ENCODE measurements around the gene MYPN.

- TF ChIP-seq MAX (IDR thresholded peaks at IDR 0.05; ENCODE audit: low read depth, low read length) (no peak), CTCF (IDR thresholded peaks at IDR 0.05; ENCODE audit: low read depth, low read length) (peak; percentile 91), POLR2A (IDR thresholded peaks at IDR 0.05; ENCODE audit: extremely low read depth, insufficient read length) (no peak)
These were observed 47.3 kb downstream of the MYPN start for GRCh38 chr10:68156373-68157185.
